GM12872 (cell line): Measurements from ENCODE around the gene CCT2.

Experiments used
- CTCF ChIP-seq: IDR thresholded peaks from 3 replicates; pipeline ENCODE4 v1.5.1; 2011; ENCODE audit warnings: low read depth, mild to moderate bottlenecking, low read length, moderate library complexity; ENCODE audit not compliant: insufficient read depth

Gene CCT2

DNA sequence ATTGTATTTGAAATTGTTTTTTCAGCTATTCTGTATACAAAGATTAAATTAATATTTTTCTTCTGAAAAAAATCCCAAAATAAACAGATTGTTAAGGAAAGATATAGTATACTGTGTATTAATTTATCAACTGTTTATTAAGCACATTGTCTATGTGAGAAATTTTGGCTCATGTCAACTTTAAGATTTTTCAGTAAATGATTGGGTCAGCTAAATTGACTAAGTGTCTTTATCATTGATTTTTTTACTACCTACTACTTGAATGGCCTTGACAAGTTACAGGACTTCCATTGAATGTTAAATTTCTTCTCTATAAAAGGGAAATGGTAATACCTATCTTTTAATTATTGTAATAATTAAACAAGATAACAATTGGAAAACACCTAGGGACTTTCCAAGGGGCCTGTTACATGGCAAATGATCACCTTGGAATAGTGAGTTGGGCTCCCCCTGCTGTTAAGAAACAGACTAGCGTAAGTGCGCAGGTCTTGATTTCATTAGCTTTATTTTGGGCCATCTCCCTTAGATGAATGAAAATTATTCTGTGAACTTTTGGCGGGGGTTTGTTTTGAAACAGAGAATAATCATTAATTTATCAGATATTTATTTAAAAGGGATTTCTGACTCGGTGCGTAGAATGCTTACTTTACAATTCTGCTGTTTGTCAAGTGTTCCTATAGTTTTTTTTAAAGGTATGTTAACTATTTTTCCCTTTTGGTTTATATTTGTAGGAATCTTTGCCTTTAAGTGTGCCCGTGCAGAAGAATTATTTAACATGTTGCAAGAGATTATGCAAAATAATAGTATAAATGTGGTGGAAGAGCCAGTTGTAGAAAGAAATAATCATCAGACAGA lies 14.5 kb upstream of the CCT2 start:
- peak; percentile 69 for TF ChIP-seq CTCF

- TF ChIP-seq CTCF, result no peak
Measured at GRCh38 chr12:69575346-69575745, 9.9 kb upstream of the CCT2 start.

DNA sequence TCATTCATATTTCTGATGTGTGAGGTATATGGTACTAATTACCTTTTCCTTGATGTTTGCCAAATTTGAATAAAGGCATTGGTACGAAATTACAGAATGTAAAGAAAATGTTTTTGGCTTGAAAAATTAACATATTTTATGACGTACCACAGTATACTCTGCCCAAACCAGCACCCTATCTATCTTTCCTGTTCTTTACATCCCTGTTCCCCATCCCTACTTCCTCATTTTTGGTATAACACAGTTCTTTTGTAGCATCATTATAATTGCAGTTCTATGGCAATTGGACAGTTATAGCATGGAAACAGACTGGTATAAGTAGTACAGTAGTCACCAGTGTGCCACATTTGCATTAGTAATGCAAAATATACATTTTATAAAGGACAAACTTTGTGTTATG lies 7.0 kb upstream of the CCT2 start:
- TF ChIP-seq CTCF, result no peak

DNA sequence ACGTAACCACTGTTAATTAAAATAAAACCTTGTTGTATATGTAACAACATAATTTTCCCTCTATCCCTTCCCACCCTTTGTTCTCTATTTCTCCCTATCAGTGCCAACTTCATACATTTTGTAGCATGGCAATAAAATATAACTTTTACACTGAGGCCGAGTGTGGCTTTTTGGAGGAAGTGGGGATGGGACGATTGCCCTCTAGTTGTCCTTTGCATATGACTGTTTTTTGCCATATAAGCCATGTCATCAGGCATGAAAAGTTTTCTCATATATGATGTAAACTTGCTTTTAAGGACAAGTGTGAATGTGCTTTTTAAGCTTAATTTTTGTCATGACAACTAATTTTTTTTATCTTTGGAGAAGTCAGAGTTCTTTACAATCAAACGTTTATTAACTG lies 6.2 kb upstream of the CCT2 start:
- TF ChIP-seq CTCF, result no peak

GRCh38 chr12:69580074-69580473 lies 5.2 kb upstream of the CCT2 start:
- TF ChIP-seq CTCF, result no peak

DNA sequence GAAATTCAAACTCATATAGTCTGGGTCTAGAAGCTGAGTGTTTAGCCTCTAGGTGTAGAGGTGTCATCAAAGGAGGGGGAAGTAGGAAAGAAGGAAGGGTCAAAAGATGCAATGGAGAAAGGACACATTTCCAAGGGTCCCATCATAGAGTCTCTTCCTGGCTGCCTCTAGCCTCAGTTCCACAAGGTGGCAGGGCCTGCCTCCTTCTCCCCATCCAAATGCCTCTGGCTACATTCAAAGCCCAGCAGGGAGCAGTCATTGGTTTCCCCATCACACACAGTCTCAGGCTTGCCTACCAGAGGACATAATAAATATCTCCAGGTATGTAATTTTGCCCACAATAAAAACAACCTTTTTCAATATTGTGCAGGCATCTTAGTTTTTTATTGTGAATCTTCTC lies 2.1 kb upstream of the CCT2 start:
- TF ChIP-seq CTCF, result no peak

GRCh38 chr12:69588527-69588926 lies 3.3 kb downstream of the CCT2 start:
- no peak for TF ChIP-seq CTCF
